C4-2B (cell line): ENCODE results near the gene RGS9.

ENCODE experiments used
- H3K27ac ChIP-seq: fragments of 450-650 bp; 2 replicates; pipeline ENCODE4 v1.5.1; 2017
- ZFX ChIP-seq: fragments of 450-650 bp; IDR thresholded peaks from 2 replicates; pipeline ENCODE4 v1.6.1; 2017
- TF ChIP-seq, protein P1 (sequence below): fragments of 450-650 bp; conservative IDR thresholded peaks from 2 replicates; pipeline ENCODE4 v1.5.1; 2017; ENCODE audit warnings: mild to moderate bottlenecking

Gene RGS9

DNA sequence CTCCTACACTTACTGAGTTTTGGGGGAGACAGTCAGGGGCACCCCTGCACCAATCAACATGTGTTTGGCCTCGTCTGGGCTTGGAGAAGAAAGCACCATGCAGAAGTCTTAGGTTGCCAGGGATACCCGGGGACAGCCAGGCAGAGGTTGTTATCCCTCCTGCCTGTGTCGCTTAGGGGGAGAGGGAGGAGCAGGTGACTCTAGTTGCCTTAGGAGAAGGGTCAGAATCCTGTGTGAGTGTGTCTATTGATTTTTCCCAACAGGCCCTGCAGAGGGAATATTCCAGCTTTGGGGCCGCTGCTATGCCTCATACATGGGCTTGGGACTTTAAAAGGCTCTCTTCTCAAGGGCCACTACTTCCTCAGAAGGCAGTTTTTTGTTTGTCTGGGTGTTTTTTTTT lies 89.1 kb downstream of the RGS9 start:
- H3K27ac ChIP-seq: no peak overlapping the region

DNA sequence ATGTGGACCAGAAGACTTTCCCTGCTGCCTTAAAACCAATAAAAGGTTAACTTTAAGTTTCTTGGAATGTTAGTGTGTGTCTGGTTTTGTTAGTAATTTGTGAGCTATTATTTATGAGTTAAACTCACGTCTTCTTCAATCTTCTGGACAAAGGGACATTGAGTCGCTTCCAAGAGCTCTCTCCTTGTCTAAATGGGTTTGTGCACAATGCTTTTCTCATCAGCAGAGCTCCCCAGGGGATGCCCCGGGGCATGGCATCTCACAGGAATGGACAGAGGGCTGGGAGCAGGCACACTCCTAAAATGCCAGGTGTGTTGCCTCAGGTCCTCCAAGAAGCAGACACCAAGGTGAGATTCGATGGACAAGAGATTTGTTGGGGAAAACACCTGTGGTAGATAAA lies 90.5 kb downstream of the RGS9 start:
- no peak for TF ChIP-seq ZFX
- TF ChIP-seq, protein P1, sequence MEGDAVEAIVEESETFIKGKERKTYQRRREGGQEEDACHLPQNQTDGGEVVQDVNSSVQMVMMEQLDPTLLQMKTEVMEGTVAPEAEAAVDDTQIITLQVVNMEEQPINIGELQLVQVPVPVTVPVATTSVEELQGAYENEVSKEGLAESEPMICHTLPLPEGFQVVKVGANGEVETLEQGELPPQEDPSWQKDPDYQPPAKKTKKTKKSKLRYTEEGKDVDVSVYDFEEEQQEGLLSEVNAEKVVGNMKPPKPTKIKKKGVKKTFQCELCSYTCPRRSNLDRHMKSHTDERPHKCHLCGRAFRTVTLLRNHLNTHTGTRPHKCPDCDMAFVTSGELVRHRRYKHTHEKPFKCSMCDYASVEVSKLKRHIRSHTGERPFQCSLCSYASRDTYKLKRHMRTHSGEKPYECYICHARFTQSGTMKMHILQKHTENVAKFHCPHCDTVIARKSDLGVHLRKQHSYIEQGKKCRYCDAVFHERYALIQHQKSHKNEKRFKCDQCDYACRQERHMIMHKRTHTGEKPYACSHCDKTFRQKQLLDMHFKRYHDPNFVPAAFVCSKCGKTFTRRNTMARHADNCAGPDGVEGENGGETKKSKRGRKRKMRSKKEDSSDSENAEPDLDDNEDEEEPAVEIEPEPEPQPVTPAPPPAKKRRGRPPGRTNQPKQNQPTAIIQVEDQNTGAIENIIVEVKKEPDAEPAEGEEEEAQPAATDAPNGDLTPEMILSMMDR: no peak
- H3K27ac ChIP-seq: no peak overlapping the region

More for the DNA sequence above, 89.1 kb downstream of the RGS9 start:
- TF ChIP-seq, protein P1: no peak
- no peak for TF ChIP-seq ZFX

DNA sequence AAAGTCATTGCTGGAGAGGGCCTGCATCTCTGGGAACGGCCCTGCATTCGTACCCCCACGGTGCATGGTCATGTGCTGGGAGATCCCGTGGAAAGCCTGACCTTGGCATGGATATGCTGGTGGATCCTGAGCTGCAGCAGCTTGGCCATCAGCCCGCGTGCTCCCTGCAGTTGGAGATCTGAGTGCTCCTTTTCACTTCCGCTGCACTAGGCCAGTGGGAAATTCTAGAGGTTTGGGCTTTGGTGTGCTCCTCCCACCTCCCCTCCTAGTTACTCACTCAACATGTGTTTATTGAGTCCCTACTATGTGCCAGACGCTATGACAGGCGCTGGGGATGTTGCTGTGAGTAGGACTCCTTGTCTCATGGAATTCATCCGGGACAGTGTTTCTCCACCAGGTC lies 91.1 kb downstream of the RGS9 start:
- TF ChIP-seq ZFX: no peak
- TF ChIP-seq, protein P1: no peak
- H3K27ac ChIP-seq: no peak overlapping the region

DNA sequence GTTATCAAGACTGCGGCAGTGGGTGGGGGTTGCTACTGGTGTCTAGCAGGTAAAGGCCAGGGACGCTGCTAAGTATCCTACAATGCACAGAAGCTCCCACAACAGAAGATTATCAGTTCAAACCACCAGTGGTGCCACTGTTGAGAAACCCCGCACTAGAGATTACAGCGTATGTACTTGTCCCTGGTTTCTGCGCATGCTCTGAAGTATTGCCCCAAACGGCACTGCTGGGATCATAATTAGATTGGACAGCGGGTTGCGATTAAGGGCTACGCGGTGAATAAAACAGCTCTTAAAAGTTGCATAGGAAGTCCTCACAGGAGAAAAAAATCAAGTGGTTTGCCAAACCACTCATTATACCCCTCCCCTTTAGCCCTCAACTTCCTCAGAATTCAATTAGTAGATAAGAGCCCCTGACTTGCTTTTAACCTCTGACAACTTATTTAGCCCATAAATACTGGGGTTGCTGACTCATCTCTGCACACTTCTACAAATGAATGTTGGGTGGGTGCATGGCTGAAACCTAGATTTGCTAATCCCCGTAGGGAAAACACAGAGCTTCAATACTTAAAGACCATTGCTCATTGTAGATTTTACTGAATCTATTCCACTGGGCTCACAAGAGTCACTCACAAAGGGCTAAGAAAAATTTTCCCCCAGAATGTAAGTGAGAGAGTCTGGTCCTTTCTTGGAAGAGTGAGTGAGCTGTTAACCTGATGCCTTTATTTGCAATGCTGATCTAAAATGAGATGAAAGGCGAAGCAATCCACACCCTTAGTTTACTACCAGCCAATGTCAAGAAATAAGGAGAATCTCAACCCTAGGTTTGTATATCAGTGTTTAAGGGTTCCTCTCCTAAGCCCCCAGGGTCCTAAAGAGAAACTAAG lies 91.8 kb downstream of the RGS9 start:
- H3K27ac ChIP-seq: no peak overlapping the region
- TF ChIP-seq, protein P1: no peak
- TF ChIP-seq ZFX: no peak

DNA sequence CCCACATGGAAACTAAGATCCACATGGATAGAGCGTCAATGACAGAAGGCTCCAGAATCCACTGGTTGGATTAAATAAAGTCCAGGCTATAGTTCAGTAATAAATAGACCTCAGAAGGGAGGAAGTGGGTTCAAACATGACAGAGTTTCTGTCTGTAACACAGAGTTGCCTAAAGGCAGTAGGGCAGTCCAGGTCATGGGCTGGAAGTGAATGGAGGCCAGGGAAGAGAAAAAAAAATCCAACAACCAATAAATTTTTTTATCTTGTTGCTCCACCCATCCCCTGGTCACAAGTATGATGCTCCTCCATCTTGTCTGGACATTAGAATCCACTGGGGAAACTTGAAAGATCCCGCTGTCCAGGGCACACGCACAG lies 92.4 kb downstream of the RGS9 start:
- no peak overlapping the region for H3K27ac ChIP-seq
- TF ChIP-seq, protein P1: no peak
- TF ChIP-seq ZFX: no peak

DNA sequence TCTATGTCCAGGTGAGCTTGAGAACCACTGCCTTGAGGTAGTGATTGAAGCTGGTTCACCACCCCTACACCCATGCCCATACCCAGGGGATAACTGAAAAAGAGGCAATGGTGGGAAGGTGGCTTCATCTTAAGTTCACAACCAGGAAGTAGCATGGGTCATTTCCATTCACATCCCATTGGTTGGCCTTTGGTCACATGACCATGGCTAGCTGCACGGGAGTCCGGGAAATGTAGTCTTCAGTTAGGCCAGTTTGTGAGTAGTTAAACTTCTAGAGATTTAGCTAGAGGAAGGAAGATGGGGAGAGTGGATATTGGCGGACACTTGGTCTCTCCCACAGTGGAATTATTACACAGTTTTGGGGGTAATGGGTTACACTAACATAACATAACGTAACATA lies 92.9 kb downstream of the RGS9 start:
- TF ChIP-seq, protein P1: no peak
- no peak for TF ChIP-seq ZFX
- H3K27ac ChIP-seq: no peak overlapping the region

DNA sequence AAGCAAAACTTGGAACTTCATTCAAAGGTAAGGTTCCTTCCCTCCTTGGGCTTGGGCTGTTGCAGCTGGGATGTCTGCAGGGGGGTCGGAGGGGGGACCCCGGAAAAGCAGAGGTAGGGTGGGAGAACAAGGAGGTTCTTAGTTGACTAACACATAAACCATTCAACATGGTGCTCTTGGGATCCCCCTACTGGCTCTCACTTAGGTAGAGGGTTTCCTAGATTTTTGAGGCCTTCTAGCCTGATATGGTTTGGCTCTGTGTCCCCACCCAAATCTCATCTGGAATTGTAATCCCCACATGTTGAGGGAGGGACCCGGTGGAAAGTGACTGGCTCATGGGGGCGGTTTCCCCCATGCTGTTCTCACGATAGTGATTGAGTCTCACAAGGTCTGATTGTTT lies 93.9 kb downstream of the RGS9 start:
- H3K27ac ChIP-seq: no peak overlapping the region
- TF ChIP-seq ZFX: no peak
- TF ChIP-seq, protein P1: no peak
